Subcutaneous adipose tissue (tissue), 4 donors: ENCODE data around the gene OR1E1. TPM values are rescaled to one million over a fixed set of nuclear protein-coding genes. Genes with fewer than 3 reads are reported as not detected.

Experiments used
- total RNA-seq, 4 donors: library from RNA; depleted of rRNA; stranded (reverse); fragments of >200 nt; gene quantifications; one replicate each; pipeline ENCODE4 v1.1.0, GENCODE V29; 2016
- TF ChIP-seq, protein P1 (sequence below): fragments of 450-650 bp; IDR thresholded peaks from one replicate; pipeline ENCODE4 v1.5.1; 2016; ENCODE audit warnings: low read depth, mild to moderate bottlenecking, control low read depth, antibody characterized with exemption, moderate library complexity

OR1E1 gene
- total RNA-seq, 4 donors from 2014 or later: not detected

DNA sequence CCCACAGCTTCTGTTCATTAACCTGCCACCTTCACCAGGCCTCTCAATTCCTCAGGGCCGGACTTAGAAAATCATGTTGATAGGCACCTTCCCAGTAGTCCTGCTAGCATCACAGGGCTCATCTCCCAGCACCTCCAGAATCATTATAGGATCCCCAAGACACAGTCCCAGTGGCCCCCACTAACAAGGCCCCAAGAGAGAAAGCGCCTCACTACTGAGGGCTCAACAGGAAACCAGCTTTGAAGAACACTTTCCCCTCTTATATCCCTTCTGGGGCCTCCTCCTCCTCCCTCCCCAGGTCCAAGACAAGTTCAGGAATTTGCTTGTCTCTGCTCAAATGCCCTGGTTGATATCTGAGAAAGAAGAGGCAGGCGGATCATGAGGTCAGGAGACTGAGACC, 12.9 kb upstream of the OR1E1 start, which contains the start of gene OR3A3:
Gene OR3A3 (plus strand): TSS at position 301 of the 400 bp plus-strand sequence.
- TF ChIP-seq, protein P1, sequence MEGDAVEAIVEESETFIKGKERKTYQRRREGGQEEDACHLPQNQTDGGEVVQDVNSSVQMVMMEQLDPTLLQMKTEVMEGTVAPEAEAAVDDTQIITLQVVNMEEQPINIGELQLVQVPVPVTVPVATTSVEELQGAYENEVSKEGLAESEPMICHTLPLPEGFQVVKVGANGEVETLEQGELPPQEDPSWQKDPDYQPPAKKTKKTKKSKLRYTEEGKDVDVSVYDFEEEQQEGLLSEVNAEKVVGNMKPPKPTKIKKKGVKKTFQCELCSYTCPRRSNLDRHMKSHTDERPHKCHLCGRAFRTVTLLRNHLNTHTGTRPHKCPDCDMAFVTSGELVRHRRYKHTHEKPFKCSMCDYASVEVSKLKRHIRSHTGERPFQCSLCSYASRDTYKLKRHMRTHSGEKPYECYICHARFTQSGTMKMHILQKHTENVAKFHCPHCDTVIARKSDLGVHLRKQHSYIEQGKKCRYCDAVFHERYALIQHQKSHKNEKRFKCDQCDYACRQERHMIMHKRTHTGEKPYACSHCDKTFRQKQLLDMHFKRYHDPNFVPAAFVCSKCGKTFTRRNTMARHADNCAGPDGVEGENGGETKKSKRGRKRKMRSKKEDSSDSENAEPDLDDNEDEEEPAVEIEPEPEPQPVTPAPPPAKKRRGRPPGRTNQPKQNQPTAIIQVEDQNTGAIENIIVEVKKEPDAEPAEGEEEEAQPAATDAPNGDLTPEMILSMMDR: no peak

DNA sequence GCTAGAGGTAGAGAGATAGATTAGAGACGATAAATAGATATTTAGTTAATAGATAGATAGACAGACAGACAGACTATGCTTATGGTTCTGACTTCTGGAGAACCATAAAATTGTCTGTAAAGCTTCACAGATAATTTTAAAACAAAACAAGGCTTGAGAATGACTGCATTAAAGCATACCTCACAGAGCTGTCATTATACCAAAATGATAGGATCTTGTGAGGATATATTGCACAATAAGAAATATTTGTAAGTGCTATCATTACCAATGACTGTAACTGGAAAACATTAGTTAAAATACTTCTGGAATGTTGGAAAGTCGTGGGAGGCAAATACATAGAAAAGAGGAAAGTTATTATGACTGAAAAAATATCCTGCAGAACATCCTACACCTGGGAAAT, 3.6 kb upstream of the OR1E1 start:
- TF ChIP-seq, protein P1: no peak

DNA sequence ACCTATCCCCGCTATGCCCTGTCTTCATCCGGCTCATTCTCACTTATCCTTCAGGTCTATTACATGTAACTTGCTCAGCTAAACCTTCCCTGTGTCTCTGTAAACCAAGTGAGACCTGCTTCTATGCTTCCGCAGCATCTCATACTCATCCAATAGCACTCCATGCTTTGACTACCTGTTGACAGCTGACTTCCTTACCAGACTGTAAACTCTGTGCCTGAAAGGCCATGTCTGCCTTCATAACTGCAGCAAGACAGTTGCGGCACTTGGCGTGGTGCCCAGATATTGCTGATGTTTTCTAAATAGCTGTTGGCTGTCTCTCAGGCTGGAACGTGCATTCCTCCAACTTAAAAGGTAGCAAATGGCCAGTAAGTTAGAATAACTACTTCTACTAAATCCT, 1.8 kb upstream of the OR1E1 start:
- TF ChIP-seq, protein P1: no peak

DNA sequence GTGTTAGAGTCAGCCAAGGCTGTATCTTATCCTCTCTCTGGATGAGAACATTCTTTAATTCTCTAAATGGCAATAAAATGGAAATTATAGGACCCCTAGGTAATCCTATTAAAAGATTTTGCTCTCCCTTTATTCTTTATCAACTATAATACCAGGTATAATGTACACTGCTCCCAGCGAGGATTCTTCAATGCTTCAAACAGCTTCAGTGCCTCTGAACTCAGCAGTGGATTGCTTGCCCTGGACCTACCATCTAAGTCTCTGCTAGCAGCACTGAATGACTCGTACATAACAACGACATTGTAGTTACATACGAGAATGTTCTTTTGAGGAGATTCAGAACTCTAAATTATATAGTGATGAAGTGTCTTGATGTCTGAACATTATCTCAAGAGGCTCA, 8.4 kb downstream of the OR1E1 start:
- TF ChIP-seq, protein P1: no peak

DNA sequence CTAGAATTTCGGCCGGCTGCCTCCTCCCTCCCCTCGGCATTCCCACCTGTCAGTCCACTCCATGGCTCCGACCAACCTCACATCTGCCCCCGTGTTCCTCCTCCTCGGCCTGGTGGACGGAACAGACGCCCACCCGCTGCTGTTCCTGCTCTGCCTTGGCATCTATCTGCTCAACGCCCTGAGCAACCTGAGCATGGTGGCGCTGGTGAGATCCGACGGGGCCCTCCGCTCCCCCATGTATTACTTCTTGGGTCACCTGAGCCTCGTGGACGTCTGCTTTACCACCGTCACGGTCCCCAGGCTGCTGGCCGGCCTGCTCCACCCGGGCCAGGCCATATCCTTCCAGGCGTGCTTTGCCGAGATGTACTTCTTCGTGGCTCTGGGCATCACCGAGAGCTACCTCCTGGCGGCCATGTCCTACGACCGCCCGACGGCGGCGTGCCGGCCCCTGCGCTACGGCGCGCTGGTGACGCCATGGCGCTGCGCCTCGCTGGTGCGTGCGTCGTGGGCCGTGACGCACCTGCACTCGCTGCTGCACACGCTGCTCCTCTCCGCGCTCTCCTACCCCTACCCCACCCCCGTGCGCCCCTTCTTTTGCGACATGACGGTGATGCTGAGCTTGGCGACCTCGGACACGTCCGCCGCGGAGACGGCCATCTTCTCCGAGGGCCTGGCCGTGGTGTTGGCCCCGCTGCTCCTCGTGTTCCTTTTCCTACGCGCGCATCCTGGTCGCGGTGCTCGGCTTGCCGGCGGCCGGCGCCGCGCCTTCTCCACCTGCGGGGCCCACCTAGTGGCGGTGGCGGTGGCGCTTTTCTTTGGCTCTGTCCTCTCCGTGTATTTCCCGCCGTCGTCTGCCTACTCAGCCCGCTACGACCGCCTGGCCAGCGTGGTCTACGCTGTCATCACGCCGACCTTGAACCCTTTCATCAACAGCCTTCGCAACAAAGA, 12.1 kb downstream of the OR1E1 start, which contains the start of gene OR3A2:
Gene OR3A2 (minus strand): TSS at position 440 of the 948 bp plus-strand sequence.
- TF ChIP-seq, protein P1: no peak

DNA sequence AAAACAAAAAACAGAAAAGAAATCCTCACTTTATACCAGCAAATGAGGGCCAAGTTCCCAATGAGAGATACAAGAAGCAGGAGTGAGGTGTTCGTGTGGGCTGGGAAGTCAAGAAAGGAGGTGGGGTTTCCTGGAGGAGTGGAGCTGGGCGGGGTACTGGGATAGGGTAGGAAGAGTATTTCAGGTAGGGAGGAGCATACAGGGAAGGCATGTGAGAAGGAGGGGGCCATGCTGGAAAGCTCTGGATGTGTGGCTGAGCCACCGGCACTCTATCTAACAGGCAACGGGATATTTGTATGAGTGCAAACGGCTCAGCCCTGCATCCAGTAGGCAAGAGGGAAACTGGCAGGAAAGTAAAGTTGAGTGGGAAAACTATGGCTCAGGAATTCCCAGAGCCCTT, 16.3 kb downstream of the OR1E1 start:
- TF ChIP-seq, protein P1: no peak

DNA sequence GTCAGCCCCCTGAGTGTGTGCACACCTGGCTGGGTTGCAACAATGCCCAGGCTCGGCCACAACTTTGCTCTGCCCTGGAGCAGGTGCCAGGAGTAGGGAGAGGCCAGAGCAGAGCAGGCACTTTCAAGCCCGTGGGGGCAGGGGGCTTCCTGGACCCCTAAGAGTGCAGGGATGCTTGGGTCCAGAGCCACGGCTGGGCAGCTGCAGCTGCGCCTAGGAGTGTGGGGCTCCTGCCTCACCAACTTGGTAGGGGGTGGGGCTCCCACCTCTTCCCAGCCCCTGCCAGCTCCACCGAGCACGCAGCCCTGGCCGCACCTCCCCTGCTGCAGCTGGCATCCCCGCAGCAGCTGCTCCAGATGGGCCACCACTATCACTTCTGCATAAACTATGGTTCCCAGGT, 19.9 kb downstream of the OR1E1 start:
- TF ChIP-seq, protein P1: no peak
